ENCODE data around the gene EPB41L3. TPM values are rescaled to one million over a fixed set of nuclear protein-coding genes. Genes with fewer than 3 reads are reported as not detected.
"Not testable (repeated sequence)": the region's sequence is repeated elsewhere in the genome, so short reads cannot be mapped to it uniquely, and the experiment has no call there.

EPB41L3 gene
- polyA plus RNA-seq, 1 donor from 2014 or later: 19.6 TPM

DNA sequence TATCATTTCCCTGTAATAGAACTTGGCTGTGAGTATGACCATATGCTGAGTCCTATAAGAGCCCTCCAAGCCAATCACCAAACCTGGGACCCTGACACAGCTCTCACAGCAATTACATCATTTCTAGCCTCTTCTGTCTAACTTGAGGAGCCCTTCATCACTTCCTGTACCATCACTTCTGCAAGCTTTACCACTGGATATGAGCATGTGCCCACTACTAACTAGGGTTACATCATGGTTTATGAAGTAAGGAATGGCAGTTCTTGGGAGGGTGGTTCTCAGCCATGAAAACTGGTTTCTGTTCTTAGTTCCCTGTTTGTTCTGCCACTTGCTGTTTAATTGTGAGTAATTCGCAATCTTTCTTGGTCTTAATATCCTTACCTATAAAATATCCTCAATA lies 31.0 kb upstream of the EPB41L3 start:
- Histone ChIP-seq H3K27me3 (ENCODE audit: insufficient read depth, low read depth, low read length) (no peaks in the 10 kb centered on the region), H3K27ac (ENCODE audit: low read length) (no peak overlapping the region), H4K20me1 (ENCODE audit: insufficient read depth) (no peaks in the 10 kb centered on the region), H2AFZ (ENCODE audit: low read depth, low read length) (no peak overlapping the region), H3K79me2 (replicated peaks; ENCODE audit: insufficient read depth, low read length) (no peaks in the 10 kb centered on the region), H3K9me3 (ENCODE audit: low read length) (no peaks in the 10 kb centered on the region), H3K4me2 (ENCODE audit: low read length) (no peak overlapping the region), H3K4me3 (ENCODE audit: low read length) (no peak overlapping the region), H3K36me3 (ENCODE audit: insufficient read depth, low read length) (no peaks in the 10 kb centered on the region), H3F3A (ENCODE audit: insufficient read depth, low read length, poor library complexity, severe bottlenecking) (no peaks in the 10 kb centered on the region), H3K9me2 (ENCODE audit: insufficient read depth, low read length) (no peaks in the 10 kb centered on the region), H3K9ac (ENCODE audit: low read length) (no peak overlapping the region)
- TF ChIP-seq MXI1 (conservative IDR thresholded peaks at IDR 0.05; ENCODE audit: poor library complexity, severe bottlenecking) (no peak), SMC3 (conservative IDR thresholded peaks at IDR 0.05; ENCODE audit: poor library complexity) (no peak), RAD21 (conservative IDR thresholded peaks at IDR 0.05) (no peak), CTCF (IDR thresholded peaks at IDR 0.05; ENCODE audit: poor library complexity, severe bottlenecking) (no peak), EZH2 (IDR thresholded peaks at IDR 0.05; ENCODE audit: borderline replicate concordance, insufficient read depth, low read length, poor library complexity, severe bottlenecking) (no peak), POLR2AphosphoS5 (IDR thresholded peaks at IDR 0.05) (no peak), TAF1 (IDR thresholded peaks at IDR 0.05; ENCODE audit: low read depth) (no peak), EP300 (conservative IDR thresholded peaks at IDR 0.05; ENCODE audit: poor library complexity, severe bottlenecking) (no peak)
- TF ChIP-seq, protein P1, sequence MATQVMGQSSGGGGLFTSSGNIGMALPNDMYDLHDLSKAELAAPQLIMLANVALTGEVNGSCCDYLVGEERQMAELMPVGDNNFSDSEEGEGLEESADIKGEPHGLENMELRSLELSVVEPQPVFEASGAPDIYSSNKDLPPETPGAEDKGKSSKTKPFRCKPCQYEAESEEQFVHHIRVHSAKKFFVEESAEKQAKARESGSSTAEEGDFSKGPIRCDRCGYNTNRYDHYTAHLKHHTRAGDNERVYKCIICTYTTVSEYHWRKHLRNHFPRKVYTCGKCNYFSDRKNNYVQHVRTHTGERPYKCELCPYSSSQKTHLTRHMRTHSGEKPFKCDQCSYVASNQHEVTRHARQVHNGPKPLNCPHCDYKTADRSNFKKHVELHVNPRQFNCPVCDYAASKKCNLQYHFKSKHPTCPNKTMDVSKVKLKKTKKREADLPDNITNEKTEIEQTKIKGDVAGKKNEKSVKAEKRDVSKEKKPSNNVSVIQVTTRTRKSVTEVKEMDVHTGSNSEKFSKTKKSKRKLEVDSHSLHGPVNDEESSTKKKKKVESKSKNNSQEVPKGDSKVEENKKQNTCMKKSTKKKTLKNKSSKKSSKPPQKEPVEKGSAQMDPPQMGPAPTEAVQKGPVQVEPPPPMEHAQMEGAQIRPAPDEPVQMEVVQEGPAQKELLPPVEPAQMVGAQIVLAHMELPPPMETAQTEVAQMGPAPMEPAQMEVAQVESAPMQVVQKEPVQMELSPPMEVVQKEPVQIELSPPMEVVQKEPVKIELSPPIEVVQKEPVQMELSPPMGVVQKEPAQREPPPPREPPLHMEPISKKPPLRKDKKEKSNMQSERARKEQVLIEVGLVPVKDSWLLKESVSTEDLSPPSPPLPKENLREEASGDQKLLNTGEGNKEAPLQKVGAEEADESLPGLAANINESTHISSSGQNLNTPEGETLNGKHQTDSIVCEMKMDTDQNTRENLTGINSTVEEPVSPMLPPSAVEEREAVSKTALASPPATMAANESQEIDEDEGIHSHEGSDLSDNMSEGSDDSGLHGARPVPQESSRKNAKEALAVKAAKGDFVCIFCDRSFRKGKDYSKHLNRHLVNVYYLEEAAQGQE (IDR thresholded peaks at IDR 0.05; ENCODE audit: borderline replicate concordance): no peak

GRCh38 chr18:5571666-5572065 lies 27.9 kb upstream of the EPB41L3 start:
- Histone ChIP-seq H3K4me2 (ENCODE audit: low read length) (no peak overlapping the region), H3K27ac (ENCODE audit: low read length) (no peak overlapping the region), H2AFZ (ENCODE audit: low read depth, low read length) (no peak overlapping the region), H4K20me1 (ENCODE audit: insufficient read depth) (no peaks in the 10 kb centered on the region), H3K9me3 (ENCODE audit: low read length) (no peaks in the 10 kb centered on the region), H3K4me3 (ENCODE audit: low read length) (no peak overlapping the region), H3F3A (ENCODE audit: insufficient read depth, low read length, poor library complexity, severe bottlenecking) (no peaks in the 10 kb centered on the region), H3K9me2 (ENCODE audit: insufficient read depth, low read length) (no peaks in the 10 kb centered on the region), H3K27me3 (ENCODE audit: insufficient read depth, low read depth, low read length) (no peaks in the 10 kb centered on the region), H3K36me3 (ENCODE audit: insufficient read depth, low read length) (no peaks in the 10 kb centered on the region), H3K79me2 (replicated peaks; ENCODE audit: insufficient read depth, low read length) (no peaks in the 10 kb centered on the region), H3K9ac (ENCODE audit: low read length) (no peak overlapping the region)
- TF ChIP-seq CTCF (IDR thresholded peaks at IDR 0.05; ENCODE audit: poor library complexity, severe bottlenecking): no peak
- no peak for TF ChIP-seq EP300 (conservative IDR thresholded peaks at IDR 0.05; ENCODE audit: poor library complexity, severe bottlenecking)
- no peak for TF ChIP-seq SMC3 (conservative IDR thresholded peaks at IDR 0.05; ENCODE audit: poor library complexity)
- no peak for TF ChIP-seq TAF1 (IDR thresholded peaks at IDR 0.05; ENCODE audit: low read depth)
- TF ChIP-seq EZH2 (IDR thresholded peaks at IDR 0.05; ENCODE audit: borderline replicate concordance, insufficient read depth, low read length, poor library complexity, severe bottlenecking): no peak
- TF ChIP-seq, protein P1 (IDR thresholded peaks at IDR 0.05; ENCODE audit: borderline replicate concordance): no peak
- TF ChIP-seq RAD21 (conservative IDR thresholded peaks at IDR 0.05): no peak
- no peak for TF ChIP-seq POLR2AphosphoS5 (IDR thresholded peaks at IDR 0.05)
- no peak for TF ChIP-seq MXI1 (conservative IDR thresholded peaks at IDR 0.05; ENCODE audit: poor library complexity, severe bottlenecking)

DNA sequence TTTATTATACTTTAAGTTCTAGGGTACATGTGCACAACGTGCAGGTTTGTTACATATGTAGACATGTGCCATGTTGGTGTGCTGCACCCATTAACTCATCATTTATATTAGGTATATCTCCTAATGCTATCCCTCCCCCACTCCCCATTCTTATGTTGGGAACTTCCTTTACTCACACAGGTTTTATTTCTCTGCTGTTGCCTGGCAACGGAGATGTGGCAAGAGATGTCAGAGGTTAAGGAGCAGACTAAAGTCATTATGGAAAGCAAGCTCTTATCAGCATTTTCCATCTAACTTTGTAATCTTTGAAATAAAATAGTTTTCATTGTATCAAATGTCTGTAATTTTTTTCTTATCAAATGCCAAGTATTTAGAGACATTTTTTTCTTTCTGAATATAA lies 26.8 kb upstream of the EPB41L3 start:
- H3K36me3 ChIP-seq (ENCODE audit: insufficient read depth, low read length); H3K27me3 ChIP-seq (ENCODE audit: insufficient read depth, low read depth, low read length); H3K79me2 ChIP-seq (replicated peaks; ENCODE audit: insufficient read depth, low read length); H3K9ac ChIP-seq (ENCODE audit: low read length); H2AFZ ChIP-seq (ENCODE audit: low read depth, low read length); H3K9me2 ChIP-seq (ENCODE audit: insufficient read depth, low read length); H3K27ac ChIP-seq (ENCODE audit: low read length); H3K4me3 ChIP-seq (ENCODE audit: low read length); H4K20me1 ChIP-seq (ENCODE audit: insufficient read depth); H3K4me2 ChIP-seq (ENCODE audit: low read length); H3K9me3 ChIP-seq (ENCODE audit: low read length); H3F3A ChIP-seq (ENCODE audit: insufficient read depth, low read length, poor library complexity, severe bottlenecking): not testable (repeated sequence)

Data from neural cell (in vitro differentiated cells).